ENCODE data around the gene ST3GAL3.

GRCh38 chr1:43847290-43847689, 140.0 kb downstream of the ST3GAL3 start:
- TF ChIP-seq CTCF (IDR thresholded peaks at IDR 0.05; ENCODE audit: insufficient read depth, low read length): no peak
- no peak for TF ChIP-seq POLR2AphosphoS5 (IDR thresholded peaks at IDR 0.05; ENCODE audit: low read depth)
- TF ChIP-seq REST (IDR thresholded peaks at IDR 0.05; ENCODE audit: insufficient replicate concordance, low read depth): no peak
- no peak for TF ChIP-seq GABPA (IDR thresholded peaks at IDR 0.05; ENCODE audit: low read depth)
- no peak for TF ChIP-seq SPI1 (IDR thresholded peaks at IDR 0.05; ENCODE audit: borderline replicate concordance, low read depth)

Measured in HL-60 (cell line).